Superior temporal gyrus (tissue), 1 donor: ENCODE measurements around the gene LSMEM2.
"Not testable (repeated sequence)": the region's sequence is repeated elsewhere in the genome, so short reads cannot be mapped to it uniquely, and the experiment has no call there.

Experiments
- DNase-seq: peaks from one replicate; pipeline ENCODE4 v3.0.0-alpha.2; 2016; ENCODE audit errors: extremely low spot score

The LSMEM2 gene

DNA sequence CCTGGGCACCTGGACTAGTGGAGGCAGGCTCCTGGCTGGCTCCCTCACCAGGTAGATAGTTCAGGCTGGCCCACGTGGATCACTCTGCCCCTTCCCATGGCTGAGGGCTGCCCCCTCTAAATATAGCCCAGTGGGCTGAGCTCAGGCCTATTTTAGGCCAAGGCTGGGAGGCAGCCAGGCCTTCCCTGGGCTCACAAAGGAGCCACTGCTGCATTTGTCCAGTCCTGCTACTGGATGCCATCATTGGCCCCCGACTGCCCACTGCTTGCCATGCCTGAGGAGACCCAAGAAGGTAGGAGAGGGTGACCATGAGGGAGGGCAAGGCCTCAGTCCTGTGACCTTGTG lies at the start of gene LSMEM2:
LSMEM2 (plus strand) TSS at position 208 of the 345 bp plus-strand sequence; CDS start at position 235, 27 bp downstream.
- DNase-seq = peak; percentile 26

DNA sequence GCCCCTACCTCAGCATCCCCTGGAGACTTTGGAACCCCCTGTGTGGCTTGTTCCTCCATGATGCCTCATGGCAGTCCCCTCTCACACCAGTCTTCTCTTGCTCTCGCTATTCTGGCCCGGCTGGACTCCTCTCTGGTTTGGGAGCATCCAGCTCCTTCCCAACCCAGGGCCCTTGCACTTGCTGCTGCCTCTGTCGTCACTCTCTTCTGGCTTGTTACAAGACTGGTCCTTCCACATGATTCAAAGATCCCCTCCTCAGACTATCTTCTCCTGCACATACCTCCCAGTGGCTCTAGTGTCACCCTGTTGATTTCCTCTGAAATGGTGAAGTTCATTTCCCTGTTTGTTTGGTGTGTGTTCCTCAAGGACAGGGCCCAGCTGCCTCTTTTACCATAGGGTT lies 49.4 kb upstream of the LSMEM2 start:
- no peak for DNase-seq

DNA sequence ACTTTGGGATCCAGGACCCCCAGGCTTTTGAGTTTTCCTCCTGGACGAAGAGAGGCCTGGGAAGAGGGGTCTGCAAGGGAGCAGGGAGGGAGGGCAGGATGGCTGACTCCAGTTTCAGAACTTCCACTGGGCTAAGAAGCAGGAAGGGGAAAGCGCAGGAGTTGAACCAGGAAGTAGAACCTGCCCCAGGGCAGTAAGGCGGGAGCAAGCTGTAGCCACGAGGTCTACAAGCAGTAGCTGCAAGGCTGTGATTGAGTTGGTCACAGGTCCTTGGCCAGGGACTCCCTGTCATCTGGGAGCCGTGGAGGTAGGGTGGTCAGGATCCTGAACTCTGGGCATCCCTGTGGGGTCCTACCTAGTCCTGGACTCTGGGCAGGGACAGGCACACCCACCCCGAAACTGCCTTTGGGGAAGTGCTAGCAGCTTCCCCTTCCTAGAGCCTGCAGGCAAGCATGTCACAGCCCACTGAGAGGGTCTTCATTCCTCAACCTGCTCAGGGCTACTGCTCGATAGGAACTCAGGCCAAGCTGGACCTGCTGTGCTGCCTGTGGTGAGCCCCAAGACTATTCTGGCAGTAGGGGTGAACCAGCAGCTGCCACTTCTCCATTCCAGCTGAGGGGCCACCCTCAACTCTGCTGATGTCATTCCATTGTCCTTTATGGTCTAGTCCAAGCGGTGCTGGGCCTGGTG lies 48.6 kb upstream of the LSMEM2 start:
- no peak for DNase-seq

DNA sequence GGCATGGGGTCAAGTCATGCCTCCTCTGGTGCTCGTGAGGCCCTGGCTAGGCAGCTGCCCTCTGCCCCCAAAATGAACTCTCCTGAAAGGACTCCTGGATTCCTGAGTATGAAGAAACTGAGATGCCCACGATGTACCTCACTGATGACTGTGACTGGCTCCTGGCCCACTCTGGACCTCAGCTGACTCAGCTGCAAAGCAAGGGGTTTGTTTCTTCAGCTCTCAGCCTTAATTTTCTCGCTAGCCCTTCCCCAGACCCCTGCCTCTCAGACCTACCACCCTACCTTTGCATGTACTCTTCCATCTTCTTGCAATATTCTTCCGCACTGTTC lies 48.1 kb upstream of the LSMEM2 start:
- no peak for DNase-seq

DNA sequence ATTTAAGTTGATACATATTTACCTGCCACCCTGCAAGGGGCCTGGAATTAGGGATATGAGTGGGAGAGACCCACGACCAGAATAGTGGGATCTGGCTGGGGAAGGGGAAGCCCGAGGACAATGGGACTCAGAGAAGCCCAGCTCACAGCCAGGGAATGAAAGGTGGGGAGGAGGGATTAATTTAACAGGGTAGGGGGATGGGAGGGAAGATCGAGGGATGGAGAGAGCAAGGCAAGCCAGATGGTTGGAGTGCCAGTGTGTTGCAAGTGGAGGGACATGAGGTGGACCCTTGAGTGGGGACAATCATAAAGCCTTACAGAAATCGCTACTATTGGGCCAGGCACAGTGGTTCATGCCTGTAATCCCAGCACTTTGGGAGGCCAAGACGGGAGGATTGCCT lies 47.3 kb upstream of the LSMEM2 start:
- DNase-seq = no peak

DNA sequence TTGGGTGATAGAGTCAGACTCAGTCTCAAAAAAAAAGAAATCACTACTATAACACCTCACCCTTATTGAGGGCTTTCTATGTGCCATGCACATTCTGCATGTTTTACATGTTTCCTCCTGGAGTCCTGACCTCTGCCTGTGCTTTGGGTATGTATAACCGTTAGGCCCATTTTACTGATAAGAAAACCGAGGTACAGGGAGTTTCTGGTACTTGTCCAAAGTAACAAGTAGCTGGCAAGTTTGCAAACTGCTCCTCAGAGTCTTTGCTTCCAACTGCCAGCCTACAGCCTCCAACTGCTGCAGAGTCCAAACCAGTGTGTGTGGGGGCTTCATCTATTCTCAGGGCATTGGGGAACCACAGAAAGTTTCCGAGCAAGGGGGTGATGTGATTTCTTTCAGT lies 46.6 kb upstream of the LSMEM2 start:
- no peak for DNase-seq

DNA sequence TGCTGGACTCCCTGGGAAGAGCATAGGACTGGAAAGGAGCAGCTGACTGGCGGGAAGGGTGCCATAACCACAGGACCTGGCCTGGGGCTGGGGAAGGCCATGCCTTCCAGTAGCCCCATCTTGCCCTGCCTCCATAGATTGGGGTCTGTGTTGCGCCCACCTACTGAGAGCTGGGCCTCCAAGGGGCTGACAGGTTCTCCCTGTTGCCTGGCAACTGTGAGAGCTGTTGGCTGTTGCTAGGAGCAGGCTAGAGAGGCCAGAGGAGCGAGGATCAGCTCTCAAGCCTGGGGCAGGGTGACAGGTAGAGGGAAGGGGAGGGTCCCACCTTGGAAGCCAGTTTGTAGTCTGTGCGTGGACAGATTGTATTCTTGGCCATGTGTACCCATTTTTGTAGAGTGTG lies 45.7 kb upstream of the LSMEM2 start:
- DNase-seq = no peak

DNA sequence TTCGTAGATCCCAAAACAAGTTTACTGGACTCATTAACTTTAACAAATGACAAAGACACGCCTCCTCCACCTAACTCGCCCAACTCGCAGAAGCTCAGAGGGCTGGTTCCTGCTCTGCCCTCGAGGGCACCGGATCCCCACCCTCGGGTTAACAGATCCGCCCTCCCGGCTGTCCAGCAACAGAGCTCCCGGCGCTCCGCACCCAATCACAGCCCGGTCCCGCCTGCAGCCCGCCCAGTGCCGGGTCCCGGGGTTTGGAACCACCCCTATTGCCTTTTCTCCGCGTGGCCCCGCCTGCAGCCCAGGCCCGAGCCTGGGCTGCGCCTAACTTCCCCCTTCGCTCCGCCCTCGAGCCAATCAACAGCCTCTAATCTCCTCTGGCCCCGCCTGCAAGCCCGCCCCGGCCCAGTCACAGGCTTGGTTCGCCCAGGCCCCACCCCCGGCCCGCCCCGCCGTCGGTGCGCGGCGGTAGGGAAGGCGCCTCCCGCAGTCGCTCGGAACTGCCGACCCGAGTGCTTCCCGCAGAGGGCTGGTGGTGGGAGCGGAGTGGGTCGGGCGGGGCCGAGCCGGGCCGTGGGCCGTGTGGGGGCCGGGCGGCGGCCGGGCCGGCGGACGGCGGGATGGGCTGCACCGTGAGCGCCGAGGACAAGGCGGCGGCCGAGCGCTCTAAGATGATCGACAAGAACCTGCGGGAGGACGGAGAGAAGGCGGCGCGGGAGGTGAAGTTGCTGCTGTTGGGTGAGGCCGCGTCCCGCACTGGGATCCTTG lies 43.0 kb upstream of the LSMEM2 start, which contains the start of gene GNAI2:
GNAI2 (plus strand) TSS at position 489 of the 768 bp plus-strand sequence; CDS start at position 621, 132 bp downstream.
- peak; percentile 99 for DNase-seq

DNA sequence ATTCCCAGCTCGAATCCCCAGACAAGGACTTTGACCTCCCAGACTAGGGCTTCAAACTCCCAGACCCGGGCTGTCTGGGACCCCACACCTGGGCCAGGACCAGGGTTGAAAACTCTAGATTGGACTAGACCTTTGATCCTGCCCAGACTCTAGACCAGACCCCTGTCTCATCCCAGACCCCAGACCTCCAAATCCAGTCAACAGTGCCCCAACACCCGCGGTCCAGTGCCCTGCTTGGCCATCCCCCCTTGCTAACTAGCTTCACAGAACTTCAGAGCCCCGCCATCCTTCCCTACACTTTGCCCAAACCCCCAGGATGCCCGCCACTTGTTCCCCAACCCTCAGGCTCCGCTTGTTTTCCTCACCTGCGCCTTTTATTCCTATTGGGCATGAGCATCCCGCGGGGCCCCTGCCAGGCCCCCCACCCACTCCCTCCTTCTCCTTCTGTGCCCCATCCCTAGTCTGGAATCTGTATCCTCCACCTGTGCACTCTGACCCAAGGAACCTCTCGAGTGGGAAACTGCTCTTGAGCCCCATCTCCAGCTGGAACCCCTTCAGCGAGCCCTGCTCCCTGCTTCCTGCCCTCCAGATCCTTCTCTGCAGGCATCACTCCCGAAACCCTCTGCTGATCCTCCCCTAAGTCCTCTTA lies 42.3 kb upstream of the LSMEM2 start:
- DNase-seq = no peak

DNA sequence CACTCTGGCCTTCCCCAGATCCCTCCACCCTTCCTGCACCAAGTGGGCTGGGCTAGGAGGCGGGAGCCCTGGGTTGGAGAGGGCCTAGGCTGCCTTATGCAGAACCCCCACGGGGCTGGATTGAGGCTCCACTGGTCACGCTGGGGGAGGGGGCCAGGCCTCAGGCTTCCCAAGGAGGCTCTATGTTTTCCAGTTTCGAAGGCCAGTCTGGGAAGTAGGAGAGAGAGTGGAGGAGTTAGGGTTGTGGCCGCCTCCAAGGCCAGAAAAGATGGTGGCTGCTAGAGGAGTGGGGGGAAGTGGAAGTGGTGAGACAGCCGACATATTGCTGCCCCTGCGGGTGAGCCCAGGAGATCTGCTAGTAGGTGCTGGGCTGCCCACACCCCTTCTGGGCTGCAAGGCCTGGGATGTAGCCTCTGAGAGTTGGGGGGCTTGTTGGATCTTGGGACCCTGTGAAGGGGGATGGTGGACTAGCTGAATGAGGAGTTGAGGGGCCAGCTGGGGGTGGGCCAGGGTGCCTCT lies 41.7 kb upstream of the LSMEM2 start:
- no peak for DNase-seq

DNA sequence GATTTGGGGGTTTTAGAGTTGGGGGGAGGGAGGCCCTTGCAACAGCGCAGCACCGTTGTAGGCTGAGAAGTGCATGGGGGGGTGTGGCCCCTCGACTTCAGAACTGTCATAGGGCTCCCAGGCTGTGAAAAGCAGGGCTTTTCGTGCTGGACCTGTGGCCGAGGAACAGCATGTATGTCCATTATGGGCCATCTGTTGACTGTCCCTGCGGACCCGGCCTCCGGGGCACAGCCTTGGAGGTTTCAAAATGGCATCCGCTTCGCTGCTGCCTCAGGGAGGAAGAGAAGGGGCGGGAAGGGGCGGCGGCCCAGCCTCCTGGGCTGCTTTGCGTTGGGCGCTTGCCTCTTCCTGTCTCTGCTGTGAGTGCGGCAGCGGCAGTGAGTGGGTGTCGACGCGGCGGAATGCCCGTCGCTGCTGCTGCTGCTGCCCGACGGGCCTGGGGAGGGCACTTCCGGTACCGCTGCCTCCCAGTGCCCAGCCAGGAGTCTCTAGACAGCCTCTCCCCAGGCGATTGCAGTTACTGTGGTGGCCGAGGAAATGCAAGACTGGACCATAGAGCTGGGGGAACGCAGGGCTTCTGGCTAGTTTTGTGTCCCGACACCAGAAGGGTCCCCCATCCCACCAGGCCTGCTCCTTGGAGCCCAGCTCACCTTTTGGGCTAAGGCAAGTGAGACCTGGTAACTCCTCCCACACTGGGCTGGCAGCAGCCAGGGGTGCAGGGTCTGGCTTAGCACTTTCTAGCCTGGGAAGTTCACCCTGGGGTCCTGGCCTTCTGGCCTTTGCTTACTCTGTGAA lies 40.9 kb upstream of the LSMEM2 start:
- peak; percentile 65 for DNase-seq

DNA sequence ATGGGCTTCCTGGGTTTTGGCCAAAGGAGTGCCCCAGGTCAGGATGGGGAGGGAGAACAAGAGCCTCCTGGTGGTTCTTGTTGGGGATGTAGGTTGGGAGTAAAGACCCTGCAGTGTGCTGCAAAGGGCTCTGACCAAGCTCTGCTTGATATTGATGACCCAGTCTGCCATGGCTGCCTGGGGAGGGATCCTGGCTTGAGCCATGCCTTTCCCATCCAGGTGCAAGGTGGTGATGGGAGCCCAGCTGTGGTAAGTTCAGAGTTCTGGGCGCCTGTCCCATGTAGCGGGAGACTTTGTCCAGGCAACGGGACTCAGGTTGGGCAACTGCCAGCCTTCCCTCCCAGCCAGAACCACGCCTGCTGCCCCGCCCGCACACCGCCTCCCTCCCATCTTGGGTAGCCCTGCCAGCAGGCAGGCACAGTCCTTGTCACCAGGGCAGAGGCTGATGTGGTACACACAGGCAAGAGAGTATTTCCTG lies 40.3 kb upstream of the LSMEM2 start:
- DNase-seq = peak; percentile 47

DNA sequence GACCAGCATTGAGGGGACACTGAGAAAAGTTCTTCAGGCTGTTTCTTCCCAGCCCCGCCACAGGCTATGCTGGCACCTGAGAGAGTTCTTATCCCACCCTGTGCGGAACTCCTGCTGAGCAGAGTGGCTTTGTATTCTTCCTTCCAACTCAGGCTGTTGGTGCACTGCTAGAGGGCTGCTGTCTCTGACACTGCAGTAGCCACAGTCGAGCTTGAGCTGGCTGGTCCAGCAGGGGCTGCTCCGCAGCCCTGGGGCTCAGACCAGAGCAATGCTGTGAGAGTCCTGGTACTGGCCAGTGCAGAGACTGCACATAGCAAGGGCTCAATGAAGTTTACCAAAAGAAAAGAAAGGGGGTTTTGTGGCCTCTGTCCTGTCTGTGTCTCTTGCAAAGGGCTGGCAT lies 39.2 kb upstream of the LSMEM2 start:
- DNase-seq = no peak

DNA sequence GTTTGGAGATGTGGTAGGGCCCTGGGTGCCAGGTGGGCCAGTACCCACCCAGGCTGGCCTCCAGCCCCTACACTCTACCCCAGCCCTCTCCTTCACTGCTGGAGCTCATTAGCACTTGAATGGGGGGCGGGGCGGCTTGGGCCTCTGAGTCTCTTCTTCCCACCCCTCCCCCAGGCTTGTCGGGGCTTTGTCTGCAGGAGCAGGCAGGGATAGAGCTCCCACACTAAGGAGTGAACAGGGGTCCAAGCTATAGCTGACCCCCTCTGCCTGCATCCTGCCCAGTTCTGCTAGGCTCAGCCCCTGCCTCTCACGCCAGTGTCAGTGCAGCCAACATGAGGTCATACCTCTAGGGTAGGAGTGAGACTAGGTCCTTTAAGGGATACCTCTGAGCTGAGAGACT lies 37.7 kb upstream of the LSMEM2 start:
- DNase-seq = no peak

DNA sequence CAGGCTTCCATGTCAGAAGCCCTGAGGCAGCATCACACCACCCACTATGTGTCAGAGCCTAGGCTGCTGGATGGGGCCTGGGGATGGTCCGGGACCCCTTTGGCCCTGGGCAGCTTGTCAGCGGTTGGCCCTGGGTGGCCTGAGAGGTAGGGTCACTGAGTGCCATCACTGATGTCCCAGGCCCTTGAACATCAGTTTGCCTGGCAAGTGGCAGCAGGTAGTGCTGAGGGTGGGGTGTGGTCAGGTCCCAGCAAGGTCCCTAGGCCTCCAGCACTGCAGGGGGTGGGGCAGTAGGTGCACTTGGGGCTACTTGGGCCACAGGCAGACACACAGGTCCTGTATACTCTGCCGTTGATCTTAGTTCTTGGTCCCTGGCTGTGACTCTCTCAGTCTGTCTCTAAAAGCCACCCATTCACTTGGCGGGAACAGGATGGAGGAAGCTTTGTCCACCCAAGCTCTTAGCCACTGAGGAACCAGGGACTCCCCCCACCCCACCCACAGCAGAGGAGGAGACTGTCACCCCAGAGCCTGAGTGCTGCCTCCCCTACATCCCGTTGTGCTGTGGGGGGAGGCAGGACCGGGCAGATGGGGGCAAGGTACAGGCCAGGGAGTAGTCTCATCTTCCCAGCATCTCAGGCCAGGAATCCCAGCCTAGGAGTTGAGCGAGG lies 37.0 kb upstream of the LSMEM2 start:
- no peak for DNase-seq

DNA sequence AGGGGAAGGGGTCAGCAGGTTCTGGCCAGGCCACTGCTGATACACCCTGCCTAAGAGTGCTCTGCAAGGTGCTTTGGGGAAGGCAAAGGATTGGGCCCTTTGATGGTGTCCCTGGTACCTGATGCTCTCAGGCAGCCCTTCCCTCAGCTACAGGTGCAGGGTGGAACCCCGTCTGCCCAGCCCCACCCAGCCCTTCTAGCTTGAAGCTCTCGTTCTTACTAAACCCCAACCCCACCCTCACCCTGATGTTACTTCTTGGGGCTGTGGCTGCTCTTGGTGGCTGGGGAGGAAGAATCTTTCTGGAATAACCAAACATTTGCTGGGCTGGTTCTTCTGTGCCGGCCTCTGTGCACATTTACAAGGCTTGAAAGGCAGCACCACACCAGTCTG lies 36.5 kb upstream of the LSMEM2 start:
- no peak for DNase-seq

DNA sequence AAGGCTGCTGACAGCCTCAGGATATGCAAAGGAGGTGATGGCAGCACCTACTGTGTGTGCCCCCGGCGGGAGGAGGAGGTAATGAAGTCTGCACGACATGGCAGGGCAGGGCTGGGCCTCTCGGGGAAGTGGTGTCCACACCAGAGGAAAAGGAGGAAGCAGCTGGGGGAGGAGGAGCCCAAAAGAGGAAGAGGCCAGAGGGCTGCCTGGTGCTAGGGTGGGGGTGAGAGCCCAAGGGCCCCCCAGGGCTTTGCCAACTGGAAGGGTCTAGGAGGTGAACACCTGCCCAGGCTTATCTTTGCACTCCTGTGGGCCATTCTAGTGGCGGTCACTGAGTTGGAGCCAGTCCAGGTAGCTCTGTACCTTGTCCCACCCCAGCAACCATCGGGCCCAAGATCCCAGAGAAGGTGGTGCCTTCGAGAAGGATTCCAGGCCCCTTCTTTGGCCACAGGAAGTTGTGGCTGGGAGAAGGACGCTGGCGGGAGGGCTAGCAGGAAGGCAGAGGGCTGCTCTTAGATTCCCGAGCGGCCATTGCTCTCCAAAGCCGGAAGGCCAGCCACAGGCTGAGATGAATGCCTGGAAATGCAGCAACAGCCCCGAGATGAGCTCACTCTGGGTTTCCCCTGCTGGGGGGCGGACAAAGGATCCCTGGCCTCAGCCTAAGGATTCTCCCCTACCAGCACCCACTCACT lies 35.9 kb upstream of the LSMEM2 start:
- no peak for DNase-seq

DNA sequence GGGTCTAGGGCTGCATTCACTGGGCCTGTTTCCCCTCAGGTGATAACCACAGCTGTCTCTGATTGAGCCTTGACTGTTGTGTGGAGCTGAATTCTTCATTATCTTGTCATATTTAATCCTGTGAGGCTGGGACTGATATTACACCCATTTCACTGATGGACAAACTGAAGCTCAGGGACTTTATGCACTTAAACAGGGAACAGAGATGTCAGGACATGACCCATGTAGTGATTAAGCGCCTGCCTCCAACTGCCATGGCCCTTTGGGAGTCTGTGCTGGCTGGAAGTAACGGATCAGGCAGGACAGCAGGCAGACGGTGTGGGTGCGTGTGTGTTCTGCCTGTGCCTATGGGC lies 35.4 kb upstream of the LSMEM2 start:
- DNase-seq = no peak

DNA sequence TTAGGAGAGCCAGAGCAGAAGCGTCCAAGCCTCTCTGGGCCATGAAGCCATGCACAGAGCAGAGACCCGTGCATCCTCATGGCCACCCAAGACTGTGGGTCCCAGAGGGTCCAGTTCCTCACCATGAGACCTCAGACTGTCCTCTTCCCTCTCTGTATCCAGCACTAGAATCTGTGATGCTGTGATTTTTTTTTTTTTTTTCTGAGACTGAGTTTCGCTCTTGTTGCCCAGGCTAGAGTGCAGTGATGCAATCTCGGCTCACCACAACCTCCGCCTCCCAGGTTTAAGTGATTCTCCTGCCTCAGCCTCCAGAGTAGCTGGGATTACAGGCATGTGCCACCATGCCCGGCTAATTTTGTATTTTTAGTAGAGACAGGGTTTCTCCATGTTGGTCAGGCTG lies 34.1 kb upstream of the LSMEM2 start:
- DNase-seq = not testable (repeated sequence)

DNA sequence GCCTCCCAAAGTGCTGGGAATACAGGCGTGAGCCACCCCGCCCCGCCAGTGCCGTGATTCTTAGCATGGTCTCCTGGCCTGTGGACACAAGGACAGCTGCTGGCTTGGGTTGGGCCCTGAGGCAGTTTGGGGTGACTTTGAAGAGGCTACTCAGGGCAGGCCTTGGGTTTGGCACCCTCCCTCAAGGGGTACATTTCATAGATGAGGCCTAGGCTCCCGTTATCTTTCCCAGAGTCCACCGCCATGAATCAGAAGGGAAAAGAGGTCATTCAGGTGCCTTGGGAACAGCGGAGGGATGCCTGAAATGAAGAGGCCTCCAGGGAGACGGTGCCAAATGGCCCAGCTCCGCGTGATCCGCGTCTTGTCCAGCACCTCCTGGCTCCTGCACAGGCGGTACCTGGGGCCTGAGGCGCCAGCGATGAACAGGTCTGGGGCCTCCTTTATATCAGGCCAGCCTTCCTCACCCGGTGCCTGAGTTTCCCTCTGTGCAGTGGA lies 33.6 kb upstream of the LSMEM2 start:
- no peak for DNase-seq
